Panc1 (cell line): ENCODE data around the gene DCDC2.

ENCODE experiments used
- POLR2AphosphoS5 ChIP-seq: IDR thresholded peaks from 2 replicates; pipeline ENCODE4 v1.6.1; 2012; ENCODE audit warnings: mild to moderate bottlenecking, low read depth, low read length, moderate library complexity
- REST ChIP-seq, 2 experiments: IDR thresholded peaks; 2 replicates each; pipeline ENCODE4 v1.6.1; 2011 to 2012; ENCODE audit warnings: low read depth in 2 of 2, control low read depth in 1 of 2, low read length in 1 of 2, mild to moderate bottlenecking in 1 of 2, moderate library complexity in 1 of 2; ENCODE audit not compliant: insufficient read depth in 1 of 2
- SIN3A ChIP-seq: IDR thresholded peaks from 2 replicates; pipeline ENCODE4 v1.6.1; 2012; ENCODE audit warnings: low read depth, mild to moderate bottlenecking, low read length, moderate library complexity, borderline replicate concordance; ENCODE audit not compliant: insufficient read depth
- TCF7L2 ChIP-seq: IDR thresholded peaks from 2 replicates; pipeline ENCODE4 v1.6.1; 2011; ENCODE audit warnings: mild to moderate bottlenecking, low read depth, low read length, inconsistent platforms
- TF ChIP-seq, protein P1 (sequence below): fragments of 450-650 bp; IDR thresholded peaks from 2 replicates; pipeline ENCODE4 v1.5.1; 2017; ENCODE audit warnings: mild to moderate bottlenecking

GRCh38 chr6:24270011-24270410 lies 87.8 kb downstream of the DCDC2 start:
- TF ChIP-seq, protein P1, sequence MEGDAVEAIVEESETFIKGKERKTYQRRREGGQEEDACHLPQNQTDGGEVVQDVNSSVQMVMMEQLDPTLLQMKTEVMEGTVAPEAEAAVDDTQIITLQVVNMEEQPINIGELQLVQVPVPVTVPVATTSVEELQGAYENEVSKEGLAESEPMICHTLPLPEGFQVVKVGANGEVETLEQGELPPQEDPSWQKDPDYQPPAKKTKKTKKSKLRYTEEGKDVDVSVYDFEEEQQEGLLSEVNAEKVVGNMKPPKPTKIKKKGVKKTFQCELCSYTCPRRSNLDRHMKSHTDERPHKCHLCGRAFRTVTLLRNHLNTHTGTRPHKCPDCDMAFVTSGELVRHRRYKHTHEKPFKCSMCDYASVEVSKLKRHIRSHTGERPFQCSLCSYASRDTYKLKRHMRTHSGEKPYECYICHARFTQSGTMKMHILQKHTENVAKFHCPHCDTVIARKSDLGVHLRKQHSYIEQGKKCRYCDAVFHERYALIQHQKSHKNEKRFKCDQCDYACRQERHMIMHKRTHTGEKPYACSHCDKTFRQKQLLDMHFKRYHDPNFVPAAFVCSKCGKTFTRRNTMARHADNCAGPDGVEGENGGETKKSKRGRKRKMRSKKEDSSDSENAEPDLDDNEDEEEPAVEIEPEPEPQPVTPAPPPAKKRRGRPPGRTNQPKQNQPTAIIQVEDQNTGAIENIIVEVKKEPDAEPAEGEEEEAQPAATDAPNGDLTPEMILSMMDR = no peak
- TF ChIP-seq POLR2AphosphoS5 (no peak), REST (IDR thresholded peaks at IDR 0.05; ENCODE audit: insufficient read depth in 1 of 2, low read depth in 2 of 2, low read length in 1 of 2) (no peak), TCF7L2 (no peak), SIN3A (no peak)
